NK-92 treated with Interleukin-12 subunit alpha and Interleukin-12 subunit beta, amount 100 ng/mL, for 24 hours (cell line): ENCODE measurements around the gene YIPF4.
A peak's percentile ranks its signal among the peaks of the same experiment; 100 is the strongest.
"Not testable (repeated sequence)": the region's sequence is repeated elsewhere in the genome, so short reads cannot be mapped to it uniquely, and the experiment has no call there.

Experiments used
- DNase-seq: peaks from one replicate; lab custom pipeline; 2025; lab: John Stamatoyannopoulos, UW

The YIPF4 gene

GRCh38 chr2:32277674-32278477, at the start of gene YIPF4:
Gene YIPF4 (plus strand): TSS chr2:32277904. CDS start chr2:32278156, 252 bp downstream.
- peak; percentile 71 for DNase-seq

- DNase-seq: no peak
Observed at GRCh38 chr2:32228181-32228580, 49.5 kb upstream of the YIPF4 start.

- DNase-seq: no peak
Observed at GRCh38 chr2:32229635-32230034, 48.1 kb upstream of the YIPF4 start.

- no peak for DNase-seq
Observed at GRCh38 chr2:32231959-32232358, 45.7 kb upstream of the YIPF4 start.

GRCh38 chr2:32235315-32235714, 42.4 kb upstream of the YIPF4 start:
- no peak for DNase-seq

GRCh38 chr2:32237488-32237887, 40.2 kb upstream of the YIPF4 start:
- no peak for DNase-seq

GRCh38 chr2:32237996-32238395, 39.7 kb upstream of the YIPF4 start:
- DNase-seq: no peak

- no peak for DNase-seq
Observed at GRCh38 chr2:32242331-32242730, 35.4 kb upstream of the YIPF4 start.

GRCh38 chr2:32246911-32247310, 30.8 kb upstream of the YIPF4 start:
- no peak for DNase-seq

GRCh38 chr2:32248299-32248698, 29.4 kb upstream of the YIPF4 start:
- DNase-seq: no peak

GRCh38 chr2:32249731-32250236, 27.9 kb upstream of the YIPF4 start:
- no peak for DNase-seq

GRCh38 chr2:32250290-32250689, 27.4 kb upstream of the YIPF4 start:
- no peak for DNase-seq

GRCh38 chr2:32258242-32258641, 19.5 kb upstream of the YIPF4 start:
- no peak for DNase-seq

- DNase-seq: no peak
Observed at GRCh38 chr2:32260376-32260775, 17.3 kb upstream of the YIPF4 start.

- DNase-seq: no peak
Observed at GRCh38 chr2:32262105-32262504, 15.6 kb upstream of the YIPF4 start.

GRCh38 chr2:32264422-32265105, 13.1 kb upstream of the YIPF4 start, which contains the start of gene NLRC4:
Gene NLRC4 (minus strand): TSS chr2:32264886. CDS start chr2:32256775, 8,111 bp downstream.
- DNase-seq: no peak

GRCh38 chr2:32271063-32271462, 6.6 kb upstream of the YIPF4 start:
- no peak for DNase-seq

- DNase-seq: no peak
Observed at GRCh38 chr2:32272279-32272678, 5.4 kb upstream of the YIPF4 start.

- no peak for DNase-seq
Observed at GRCh38 chr2:32274289-32274688, 3.4 kb upstream of the YIPF4 start.

GRCh38 chr2:32275790-32276189, 1.9 kb upstream of the YIPF4 start:
- not testable (repeated sequence) for DNase-seq

- DNase-seq: no peak
Observed at GRCh38 chr2:32277363-32277673, 386 bp upstream of the YIPF4 start.

GRCh38 chr2:32278478-32278853, 762 bp downstream of the YIPF4 start:
- DNase-seq: no peak

- DNase-seq: no peak
Observed at GRCh38 chr2:32284321-32284720, 6.6 kb downstream of the YIPF4 start.
